Measurements from ENCODE around the gene HES6.

Gene HES6

GRCh38 chr2:238251986-238252385 is 12.1 kb upstream of the HES6 start:
- TF ChIP-seq HDGF (IDR thresholded peaks at IDR 0.05; ENCODE audit: borderline replicate concordance) = no peak
- no peak for TF ChIP-seq LEF1 (IDR thresholded peaks at IDR 0.05; ENCODE audit: borderline replicate concordance)
- no peak for TF ChIP-seq L3MBTL2 (conservative IDR thresholded peaks at IDR 0.05)
- TF ChIP-seq CTBP1 (IDR thresholded peaks at IDR 0.05; ENCODE audit: borderline replicate concordance) = no peak
- no peak for TF ChIP-seq PKNOX1 (IDR thresholded peaks at IDR 0.05)
- TF ChIP-seq TARDBP (IDR thresholded peaks at IDR 0.05) = no peak
- no peak for TF ChIP-seq FOXA1 (IDR thresholded peaks at IDR 0.05)
- no peak for TF ChIP-seq SP1 (IDR thresholded peaks at IDR 0.05)
- TF ChIP-seq FOXM1 (IDR thresholded peaks at IDR 0.05; ENCODE audit: borderline replicate concordance) = no peak
- no peak for TF ChIP-seq BHLHE40 (IDR thresholded peaks at IDR 0.05; ENCODE audit: borderline replicate concordance)
- no peak for TF ChIP-seq SUZ12 (IDR thresholded peaks at IDR 0.05)
- no peak for DNase-seq (ENCODE audit: extremely low spot score)
- CTCF ChIA-PET = no interaction called here
- POLR2A ChIA-PET = no interaction called here

GRCh38 chr2:238251331-238251730 is 11.5 kb upstream of the HES6 start:
- no peak for TF ChIP-seq FOXM1 (IDR thresholded peaks at IDR 0.05; ENCODE audit: borderline replicate concordance)
- TF ChIP-seq SUZ12 (IDR thresholded peaks at IDR 0.05) = no peak
- TF ChIP-seq ZNF384 (IDR thresholded peaks at IDR 0.05) = no peak
- no peak for TF ChIP-seq FOXA1 (IDR thresholded peaks at IDR 0.05)
- TF ChIP-seq CTBP1 (IDR thresholded peaks at IDR 0.05; ENCODE audit: borderline replicate concordance) = no peak
- no peak for TF ChIP-seq NFRKB (IDR thresholded peaks at IDR 0.05)
- TF ChIP-seq LEF1 (IDR thresholded peaks at IDR 0.05; ENCODE audit: borderline replicate concordance) = no peak
- no peak for TF ChIP-seq HDGF (IDR thresholded peaks at IDR 0.05; ENCODE audit: borderline replicate concordance)
- TF ChIP-seq ARNT (IDR thresholded peaks at IDR 0.05) = no peak
- no peak for TF ChIP-seq L3MBTL2 (conservative IDR thresholded peaks at IDR 0.05)
- no peak for TF ChIP-seq TARDBP (IDR thresholded peaks at IDR 0.05)
- no peak for TF ChIP-seq FOXK2 (IDR thresholded peaks at IDR 0.05)
- TF ChIP-seq PKNOX1 (IDR thresholded peaks at IDR 0.05) = no peak
- TF ChIP-seq SP1 (IDR thresholded peaks at IDR 0.05) = no peak
- TF ChIP-seq BHLHE40 (IDR thresholded peaks at IDR 0.05; ENCODE audit: borderline replicate concordance) = no peak
- no peak for TF ChIP-seq ELF4 (IDR thresholded peaks at IDR 0.05)
- CTCF ChIA-PET = interaction anchor here (0.8 kb wide), 1 partner anchor 12 kb away, joined by 3 read pairs; no protein-coding TSS in a partner anchor
- DNase-seq (ENCODE audit: extremely low spot score) = no peak
- POLR2A ChIA-PET = no interaction called here

DNA sequence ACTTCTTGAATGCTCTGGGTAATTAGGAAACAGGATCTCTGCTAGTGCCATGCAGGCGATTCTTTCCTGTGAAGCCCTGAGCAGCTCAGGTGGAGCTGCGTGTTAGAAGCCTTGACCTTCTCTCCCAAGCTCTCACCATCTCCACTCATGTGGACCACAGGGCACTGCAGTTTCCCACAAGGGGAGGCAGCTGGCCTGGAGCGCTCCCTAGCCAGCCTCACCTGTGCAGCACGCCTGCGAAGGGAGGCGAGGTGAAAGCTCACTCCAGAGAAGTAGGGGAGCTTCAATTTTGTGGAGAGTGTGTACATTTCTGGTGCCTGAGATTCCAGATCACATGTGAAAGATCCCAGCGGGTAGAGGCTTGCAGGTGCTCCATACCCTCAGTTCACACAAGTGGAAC is 11.1 kb upstream of the HES6 start:
- ChIA-PET CTCF (interaction anchor here (0.8 kb wide), 1 partner anchor 12 kb away, joined by 3 read pairs; no protein-coding TSS in a partner anchor), POLR2A (no interaction called here)
- no peak for DNase-seq (ENCODE audit: extremely low spot score)
- no peak for TF ChIP-seq L3MBTL2 (conservative IDR thresholded peaks at IDR 0.05)
- TF ChIP-seq NFRKB (IDR thresholded peaks at IDR 0.05) = no peak
- no peak for TF ChIP-seq ARNT (IDR thresholded peaks at IDR 0.05)
- TF ChIP-seq ZNF384 (IDR thresholded peaks at IDR 0.05) = no peak
- no peak for TF ChIP-seq FOXA1 (IDR thresholded peaks at IDR 0.05)
- TF ChIP-seq SUZ12 (IDR thresholded peaks at IDR 0.05) = no peak
- no peak for TF ChIP-seq CTBP1 (IDR thresholded peaks at IDR 0.05; ENCODE audit: borderline replicate concordance)
- no peak for TF ChIP-seq FOXM1 (IDR thresholded peaks at IDR 0.05; ENCODE audit: borderline replicate concordance)
- TF ChIP-seq TARDBP (IDR thresholded peaks at IDR 0.05) = no peak
- TF ChIP-seq PKNOX1 (IDR thresholded peaks at IDR 0.05) = no peak
- TF ChIP-seq BHLHE40 (IDR thresholded peaks at IDR 0.05; ENCODE audit: borderline replicate concordance) = no peak
- no peak for TF ChIP-seq HDGF (IDR thresholded peaks at IDR 0.05; ENCODE audit: borderline replicate concordance)
- no peak for TF ChIP-seq FOXK2 (IDR thresholded peaks at IDR 0.05)
- no peak for TF ChIP-seq ELF4 (IDR thresholded peaks at IDR 0.05)
- TF ChIP-seq SP1 (IDR thresholded peaks at IDR 0.05) = no peak
- TF ChIP-seq LEF1 (IDR thresholded peaks at IDR 0.05; ENCODE audit: borderline replicate concordance) = no peak

GRCh38 chr2:238247841-238248453 is 8.1 kb upstream of the HES6 start:
- CTCF ChIA-PET = no interaction called here
- POLR2A ChIA-PET = no interaction called here
- no peak for DNase-seq (ENCODE audit: extremely low spot score)

More at GRCh38 chr2:238247841-238248453, 8.1 kb upstream of the HES6 start:
- TF ChIP-seq CTBP1 (IDR thresholded peaks at IDR 0.05; ENCODE audit: borderline replicate concordance) (no peak), SP1 (IDR thresholded peaks at IDR 0.05) (no peak), BHLHE40 (IDR thresholded peaks at IDR 0.05; ENCODE audit: borderline replicate concordance) (no peak), PKNOX1 (IDR thresholded peaks at IDR 0.05) (no peak), LEF1 (IDR thresholded peaks at IDR 0.05; ENCODE audit: borderline replicate concordance) (no peak), ARNT (IDR thresholded peaks at IDR 0.05) (no peak), NFRKB (IDR thresholded peaks at IDR 0.05) (no peak), SUZ12 (IDR thresholded peaks at IDR 0.05) (no peak), ELF4 (IDR thresholded peaks at IDR 0.05) (no peak), TARDBP (IDR thresholded peaks at IDR 0.05) (no peak), FOXA1 (IDR thresholded peaks at IDR 0.05) (no peak), L3MBTL2 (conservative IDR thresholded peaks at IDR 0.05) (no peak), FOXK2 (IDR thresholded peaks at IDR 0.05) (no peak), ZNF384 (IDR thresholded peaks at IDR 0.05) (no peak), FOXM1 (IDR thresholded peaks at IDR 0.05; ENCODE audit: borderline replicate concordance) (no peak)

Measured in HEK293T (cell line).